GM06990 (cell line): ENCODE results near the gene LRIF1.
"Not testable (repeated sequence)": the region's sequence is repeated elsewhere in the genome, so short reads cannot be mapped to it uniquely, and the experiment has no call there.

Experiments
- DNase-seq: peaks from one replicate; pipeline ENCODE4 v3.0.0-alpha.2; 2011; ENCODE audit not compliant: insufficient read length; ENCODE audit errors: extremely low read depth
- H3K27me3 ChIP-seq: replicated peaks from 2 replicates; pipeline ENCODE4 v1.6.0; 2011; ENCODE audit warnings: low read length; ENCODE audit not compliant: control insufficient read depth, insufficient read depth
- H3K36me3 ChIP-seq: 2 replicates; pipeline ENCODE4 v1.5.1; 2011; ENCODE audit warnings: low read length; ENCODE audit not compliant: control insufficient read depth, insufficient read depth
- H3K4me3 ChIP-seq: replicated peaks from 2 replicates; pipeline ENCODE4 v1.5.1; 2011; ENCODE audit warnings: low read depth, mild to moderate bottlenecking, control low read depth, low read length
- CTCF ChIP-seq: IDR thresholded peaks from 2 replicates; pipeline ENCODE4 v1.5.1; 2011; ENCODE audit warnings: low read length, control low read depth, mild to moderate bottlenecking, inconsistent platforms; ENCODE audit not compliant: insufficient read depth, poor library complexity, severe bottlenecking

LRIF1 gene

DNA sequence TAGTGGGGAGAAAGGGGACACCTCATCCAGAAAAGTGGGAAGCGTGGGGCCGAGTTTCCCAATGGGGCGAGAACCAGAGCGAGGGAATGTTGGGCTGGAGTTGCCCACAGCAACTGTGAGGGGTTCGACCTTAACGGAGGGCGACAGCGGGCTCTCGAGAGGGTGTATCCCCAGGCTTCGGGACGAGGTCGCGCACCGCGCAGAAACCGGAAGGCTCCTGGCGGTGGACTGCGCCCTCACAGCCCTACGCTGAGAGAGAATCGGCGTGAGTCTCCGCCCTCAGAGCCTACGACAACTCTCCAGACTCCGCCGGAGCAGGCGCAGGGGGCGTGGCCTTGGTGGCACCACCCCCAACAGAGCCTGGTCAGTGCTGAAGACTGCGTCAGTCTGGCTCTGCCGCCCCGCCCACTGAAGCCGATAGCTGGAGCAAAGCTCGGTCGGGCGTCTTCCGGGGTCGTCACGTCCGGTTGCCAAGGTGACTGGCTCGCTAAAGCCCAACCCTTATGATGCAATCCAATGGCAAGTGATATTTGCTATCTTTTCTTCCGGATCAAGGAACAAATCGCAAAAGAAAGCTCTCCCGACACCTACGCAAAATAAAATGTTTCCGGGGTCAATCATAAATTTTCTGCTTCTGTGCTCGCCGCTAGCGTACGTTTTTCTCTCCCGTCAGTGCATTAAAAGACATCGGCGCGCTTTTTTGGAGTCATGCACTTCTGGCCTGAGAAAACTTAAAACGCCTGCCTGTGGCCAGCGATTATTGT lies at the start of gene LRIF1:
Gene LRIF1 (minus strand): TSS at position 232 of the 764 bp plus-strand sequence. CDS start 234 bp downstream, outside the sequence.
- peak; percentile 32 for TF ChIP-seq CTCF
- no peaks in the 10 kb centered on the region for H3K27me3 ChIP-seq
- no peaks in the 10 kb centered on the region for H3K36me3 ChIP-seq
- DNase-seq = peak; percentile 99
- H3K4me3 ChIP-seq = peak within 1 kb of the TSS; percentile 79

- no peaks in the 10 kb centered on the region for H3K36me3 ChIP-seq
- no peak for TF ChIP-seq CTCF
- H3K4me3 ChIP-seq = no peak overlapping the region
- DNase-seq = no peak
- H3K27me3 ChIP-seq = no peaks in the 10 kb centered on the region
Measured at GRCh38 chr1:111008031-111008430, 44.3 kb upstream of the LRIF1 start.

DNA sequence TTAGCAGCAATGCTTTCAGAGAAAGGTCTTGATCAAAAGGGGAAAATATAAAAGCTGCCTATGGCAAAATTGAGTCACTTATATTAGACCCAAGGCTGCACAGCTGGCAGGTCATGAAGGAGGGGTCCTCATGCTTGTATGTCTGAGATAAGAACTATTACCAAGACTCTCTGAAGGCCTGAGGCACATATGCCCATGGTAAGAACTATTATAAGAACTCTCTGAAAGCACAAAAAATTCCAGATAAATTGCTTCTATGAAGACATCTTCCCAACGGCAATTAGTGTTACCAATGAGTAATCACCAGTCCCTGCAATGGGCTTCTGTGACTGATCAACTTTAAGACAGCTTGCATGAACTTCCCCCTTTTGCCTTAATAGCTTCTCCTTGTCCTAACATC lies 42.8 kb upstream of the LRIF1 start:
- Histone ChIP-seq H3K27me3 (no peaks in the 10 kb centered on the region), H3K4me3 (no peak overlapping the region), H3K36me3 (no peaks in the 10 kb centered on the region)
- DNase-seq = no peak
- TF ChIP-seq CTCF = no peak

GRCh38 chr1:110999607-111000006 lies 35.9 kb upstream of the LRIF1 start:
- not testable (repeated sequence) for DNase-seq, H3K27me3 ChIP-seq, H3K36me3 ChIP-seq, H3K4me3 ChIP-seq

DNA sequence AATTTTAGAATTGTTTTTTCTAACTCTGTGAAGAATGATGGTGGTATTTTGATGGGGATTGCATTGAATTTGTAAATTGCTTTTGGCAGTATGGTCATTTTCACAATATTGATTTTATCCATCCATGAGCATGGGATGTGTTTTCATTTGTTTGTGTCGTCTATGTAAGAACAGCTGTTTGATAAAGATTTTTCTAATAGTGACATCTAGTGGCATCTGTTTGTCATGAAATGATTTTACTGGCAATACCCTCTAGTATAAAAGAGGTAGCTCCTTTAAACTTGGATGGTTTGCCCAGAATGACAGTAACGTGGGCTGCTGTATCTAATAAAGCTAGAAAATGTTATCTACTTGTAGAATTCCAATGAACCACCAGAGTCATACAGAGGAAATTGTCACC lies 28.6 kb upstream of the LRIF1 start:
- not testable (repeated sequence) for H3K4me3 ChIP-seq, H3K27me3 ChIP-seq, DNase-seq, H3K36me3 ChIP-seq
- peak; percentile 30 for TF ChIP-seq CTCF

- not testable (repeated sequence) for H3K4me3 ChIP-seq, H3K36me3 ChIP-seq, DNase-seq, H3K27me3 ChIP-seq
Measured at GRCh38 chr1:110991295-110991694, 27.6 kb upstream of the LRIF1 start.

DNA sequence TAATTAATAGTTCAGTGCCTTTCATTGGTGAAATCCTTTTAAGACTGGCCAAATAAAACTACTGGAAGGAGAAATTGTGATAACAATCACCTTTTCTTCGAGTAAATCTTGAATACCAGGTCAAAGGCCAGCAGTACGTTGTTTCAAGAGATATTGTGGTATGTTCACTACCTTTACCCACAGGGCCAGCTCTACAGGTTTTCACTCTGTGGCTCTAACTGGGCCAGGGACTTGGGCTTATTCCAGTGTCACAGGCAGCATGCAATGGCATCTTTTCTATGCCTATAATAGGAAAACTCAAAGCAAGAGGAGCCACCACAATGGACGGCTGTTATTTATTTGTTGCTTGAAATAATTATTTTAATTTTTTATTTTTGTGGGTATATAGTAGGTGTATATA lies 26.8 kb upstream of the LRIF1 start:
- no peak overlapping the region for H3K4me3 ChIP-seq
- H3K36me3 ChIP-seq = no peaks in the 10 kb centered on the region
- no peak for TF ChIP-seq CTCF
- no peak for DNase-seq
- H3K27me3 ChIP-seq = no peaks in the 10 kb centered on the region
